Measurements from ENCODE around the gene SEPTIN8.
"Not testable (repeated sequence)": the region's sequence is repeated elsewhere in the genome, so short reads cannot be mapped to it uniquely, and the experiment has no call there.

DNA sequence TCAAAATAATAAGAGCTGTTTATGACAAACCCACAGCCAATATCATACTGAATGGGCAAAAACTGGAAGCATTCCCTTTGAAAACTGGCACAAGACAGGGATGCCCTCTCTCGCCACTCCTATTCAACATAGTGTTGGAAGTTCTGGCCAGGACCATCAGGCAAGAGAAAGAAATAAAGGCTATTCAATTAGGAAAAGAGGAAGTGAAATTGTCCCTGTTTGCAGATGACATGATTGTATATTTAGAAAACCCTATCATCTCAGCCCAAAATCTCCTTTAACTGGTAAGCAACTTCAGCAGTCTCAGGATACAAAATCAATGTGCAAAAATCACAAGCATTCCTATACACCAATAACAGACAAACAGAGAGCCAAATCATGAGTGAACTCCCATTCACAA lies 27.2 kb upstream of the SEPTIN8 start:
- TF ChIP-seq EZH2 (IDR thresholded peaks at IDR 0.05; ENCODE audit: borderline replicate concordance, low read length) = not testable (repeated sequence)
- TF ChIP-seq, protein P1, sequence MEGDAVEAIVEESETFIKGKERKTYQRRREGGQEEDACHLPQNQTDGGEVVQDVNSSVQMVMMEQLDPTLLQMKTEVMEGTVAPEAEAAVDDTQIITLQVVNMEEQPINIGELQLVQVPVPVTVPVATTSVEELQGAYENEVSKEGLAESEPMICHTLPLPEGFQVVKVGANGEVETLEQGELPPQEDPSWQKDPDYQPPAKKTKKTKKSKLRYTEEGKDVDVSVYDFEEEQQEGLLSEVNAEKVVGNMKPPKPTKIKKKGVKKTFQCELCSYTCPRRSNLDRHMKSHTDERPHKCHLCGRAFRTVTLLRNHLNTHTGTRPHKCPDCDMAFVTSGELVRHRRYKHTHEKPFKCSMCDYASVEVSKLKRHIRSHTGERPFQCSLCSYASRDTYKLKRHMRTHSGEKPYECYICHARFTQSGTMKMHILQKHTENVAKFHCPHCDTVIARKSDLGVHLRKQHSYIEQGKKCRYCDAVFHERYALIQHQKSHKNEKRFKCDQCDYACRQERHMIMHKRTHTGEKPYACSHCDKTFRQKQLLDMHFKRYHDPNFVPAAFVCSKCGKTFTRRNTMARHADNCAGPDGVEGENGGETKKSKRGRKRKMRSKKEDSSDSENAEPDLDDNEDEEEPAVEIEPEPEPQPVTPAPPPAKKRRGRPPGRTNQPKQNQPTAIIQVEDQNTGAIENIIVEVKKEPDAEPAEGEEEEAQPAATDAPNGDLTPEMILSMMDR (conservative IDR thresholded peaks at IDR 0.05 in 1 of 2, IDR thresholded peaks at IDR 0.05 in 1 of 2; ENCODE audit: extremely low read depth in 1 of 2, insufficient read depth in 1 of 2, low read depth in 1 of 2, low read length in 2 of 2) = not testable (repeated sequence)
